MM.1S (cell line): ENCODE measurements around the gene CCDC102B.

Source experiments
- EZH2 ChIP-seq: fragments of 300-600 bp; sonication (generic); optimal IDR thresholded peaks from 2 replicates; pipeline ENCODE3; 2017; ENCODE audit warnings: low read depth, mild to moderate bottlenecking, antibody characterized with exemption, low read length, mixed read lengths
- EZH2phosphoT487 ChIP-seq: fragments of 300-600 bp; sonication (generic); IDR thresholded peaks from 2 replicates; pipeline ENCODE4 v1.6.1; 2018; ENCODE audit warnings: antibody characterized with exemption, low read length
- TF ChIP-seq, protein P1 (sequence below): fragments of 300-600 bp; sonication (generic); IDR thresholded peaks from 2 replicates; pipeline ENCODE4 v1.5.1; 2016; ENCODE audit warnings: antibody characterized with exemption, low read length, mixed read lengths

DNA sequence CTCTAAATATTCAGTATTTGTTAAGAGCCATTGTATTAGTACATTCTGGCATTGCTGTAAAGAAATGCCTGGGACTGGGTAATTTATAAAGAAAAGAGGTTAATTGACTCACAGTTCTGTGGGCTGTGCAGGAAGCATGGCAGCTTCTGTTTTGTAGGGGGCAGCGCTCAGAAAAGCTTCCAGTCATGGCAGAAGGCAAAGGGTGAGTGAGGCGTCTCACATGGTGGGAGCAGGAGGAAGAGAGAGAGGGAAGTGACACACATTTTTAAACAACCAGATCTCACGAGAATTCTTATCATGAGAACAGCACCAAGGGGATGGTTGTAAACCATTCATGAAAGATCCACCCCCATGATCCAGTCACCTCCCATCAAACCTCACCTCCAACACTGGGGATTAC, 13.8 kb upstream of the CCDC102B start:
- TF ChIP-seq, protein P1, sequence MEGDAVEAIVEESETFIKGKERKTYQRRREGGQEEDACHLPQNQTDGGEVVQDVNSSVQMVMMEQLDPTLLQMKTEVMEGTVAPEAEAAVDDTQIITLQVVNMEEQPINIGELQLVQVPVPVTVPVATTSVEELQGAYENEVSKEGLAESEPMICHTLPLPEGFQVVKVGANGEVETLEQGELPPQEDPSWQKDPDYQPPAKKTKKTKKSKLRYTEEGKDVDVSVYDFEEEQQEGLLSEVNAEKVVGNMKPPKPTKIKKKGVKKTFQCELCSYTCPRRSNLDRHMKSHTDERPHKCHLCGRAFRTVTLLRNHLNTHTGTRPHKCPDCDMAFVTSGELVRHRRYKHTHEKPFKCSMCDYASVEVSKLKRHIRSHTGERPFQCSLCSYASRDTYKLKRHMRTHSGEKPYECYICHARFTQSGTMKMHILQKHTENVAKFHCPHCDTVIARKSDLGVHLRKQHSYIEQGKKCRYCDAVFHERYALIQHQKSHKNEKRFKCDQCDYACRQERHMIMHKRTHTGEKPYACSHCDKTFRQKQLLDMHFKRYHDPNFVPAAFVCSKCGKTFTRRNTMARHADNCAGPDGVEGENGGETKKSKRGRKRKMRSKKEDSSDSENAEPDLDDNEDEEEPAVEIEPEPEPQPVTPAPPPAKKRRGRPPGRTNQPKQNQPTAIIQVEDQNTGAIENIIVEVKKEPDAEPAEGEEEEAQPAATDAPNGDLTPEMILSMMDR: no peak
- no peak for TF ChIP-seq EZH2
- TF ChIP-seq EZH2phosphoT487: no peak
